Fibroblast of skin of left quadriceps (primary cell): ENCODE data around the gene OR2AK2.
"Not testable (repeated sequence)": the region's sequence is repeated elsewhere in the genome, so short reads cannot be mapped to it uniquely, and the experiment has no call there.

Source experiments
- DNase-seq, 2 experiments: peaks; one replicate each; pipeline ENCODE4 v3.0.0-alpha.2; 2013; ENCODE audit warnings: low read depth in 2 of 2

Gene OR2AK2, protein sequence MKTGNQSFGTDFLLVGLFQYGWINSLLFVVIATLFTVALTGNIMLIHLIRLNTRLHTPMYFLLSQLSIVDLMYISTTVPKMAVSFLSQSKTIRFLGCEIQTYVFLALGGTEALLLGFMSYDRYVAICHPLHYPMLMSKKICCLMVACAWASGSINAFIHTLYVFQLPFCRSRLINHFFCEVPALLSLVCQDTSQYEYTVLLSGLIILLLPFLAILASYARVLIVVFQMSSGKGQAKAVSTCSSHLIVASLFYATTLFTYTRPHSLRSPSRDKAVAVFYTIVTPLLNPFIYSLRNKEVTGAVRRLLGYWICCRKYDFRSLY

GRCh38 chr1:247964933-247965332, at the start of gene OR2AK2:
Gene OR2AK2 (plus strand): TSS chr1:247965233. CDS start chr1:247965377, 144 bp downstream.
- no peak for DNase-seq

DNA sequence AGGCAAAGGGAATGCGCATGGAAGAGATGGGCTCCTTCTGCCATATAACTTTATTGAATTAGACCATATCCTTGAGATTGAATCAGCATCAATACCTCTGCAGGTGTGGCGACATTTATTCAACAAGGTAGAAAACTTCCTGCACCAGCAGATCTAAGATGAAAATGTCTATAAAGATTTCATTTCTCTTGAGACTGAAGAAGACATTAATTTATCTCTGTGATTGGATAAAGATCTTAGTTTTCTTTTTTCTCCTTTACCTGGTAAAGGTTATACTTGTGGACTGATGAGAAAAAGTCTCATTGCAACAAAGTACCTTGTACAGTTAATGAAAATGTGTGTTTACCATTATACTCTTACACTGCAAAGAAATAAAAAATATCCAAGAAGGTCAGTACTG, 45.1 kb upstream of the OR2AK2 start, which contains the start of gene OR2T8:
TSS of gene OR2T8 (plus strand) at position 301 of the 400 bp plus-strand sequence. CDS start 766 bp downstream, outside the sequence.
- DNase-seq = no peak

GRCh38 chr1:247923941-247924340, 41.1 kb upstream of the OR2AK2 start:
- no peak for DNase-seq

- DNase-seq = no peak
Observed at GRCh38 chr1:247924868-247925267, 40.2 kb upstream of the OR2AK2 start, which contains the start of gene OR2AJ1. Gene OR2AJ1 (plus strand): TSS chr1:247924889. CDS start chr1:247933769, 8,880 bp downstream.

- DNase-seq = no peak
Observed at GRCh38 chr1:247933989-247934388, 31.0 kb upstream of the OR2AK2 start.

- DNase-seq = no peak
Observed at GRCh38 chr1:247935781-247936180, 29.3 kb upstream of the OR2AK2 start.

- DNase-seq = no peak
Observed at GRCh38 chr1:247936415-247936814, 28.6 kb upstream of the OR2AK2 start.

DNA sequence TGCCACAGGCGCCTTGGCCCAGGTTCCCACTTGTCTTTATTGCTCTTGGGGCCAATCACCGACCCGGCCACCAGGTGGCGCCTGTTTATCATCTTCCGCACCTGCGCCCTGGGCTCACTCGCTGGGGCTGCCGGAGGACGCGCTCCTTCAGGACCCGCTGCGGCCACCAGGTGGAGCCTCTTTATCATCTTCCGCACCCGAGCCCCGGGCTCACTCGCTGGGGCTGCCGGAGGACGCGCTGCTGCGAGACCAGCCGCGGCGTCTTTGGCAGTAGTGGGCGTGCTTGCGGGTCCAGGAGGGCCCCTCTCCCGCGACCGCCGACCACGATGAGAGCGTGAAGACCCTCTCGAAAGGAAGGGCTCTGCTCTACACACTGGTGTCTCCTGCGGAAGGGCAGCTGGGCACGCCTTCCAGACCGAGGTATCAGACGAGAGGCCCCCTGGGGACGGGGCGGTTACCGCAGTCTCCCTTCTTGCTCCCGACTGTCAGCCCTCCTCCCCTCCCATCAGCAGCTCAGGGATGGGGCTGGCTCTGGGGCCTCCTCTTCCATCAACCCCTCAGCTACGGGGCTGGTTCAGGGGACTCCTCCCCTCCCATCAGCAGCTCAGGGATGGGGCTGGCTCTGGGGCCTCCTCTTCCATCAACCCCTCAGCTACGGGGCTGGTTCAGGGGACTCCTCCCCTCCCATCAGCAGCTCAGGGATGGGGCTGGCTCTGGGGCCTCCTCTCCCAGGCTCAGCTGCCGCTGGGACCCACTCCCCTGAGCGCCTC, 27.9 kb upstream of the OR2AK2 start:
- DNase-seq = not testable (repeated sequence)

- DNase-seq = no peak
Observed at GRCh38 chr1:247942624-247943023, 22.4 kb upstream of the OR2AK2 start.

DNA sequence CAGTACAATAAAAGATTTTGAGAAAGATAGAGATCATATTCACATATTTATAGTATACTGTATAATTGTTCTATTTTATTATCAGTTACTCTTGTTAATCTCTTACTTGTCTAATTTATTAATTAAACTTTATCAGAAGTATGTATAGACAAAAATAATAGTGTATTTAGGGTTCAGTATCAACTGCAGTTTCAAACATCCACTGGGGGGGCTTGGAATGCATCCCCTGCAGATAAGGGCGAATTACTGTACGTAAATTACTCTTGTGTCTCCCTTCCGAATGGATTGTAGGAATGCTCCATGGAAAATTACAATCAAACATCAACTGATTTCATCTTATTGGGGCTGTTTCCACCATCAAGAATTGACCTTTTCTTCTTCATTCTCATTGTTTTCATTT, 16.5 kb upstream of the OR2AK2 start, which contains the start of gene OR2L8:
TSS of gene OR2L8 (plus strand) at position 301 of the 400 bp plus-strand sequence. CDS start at position 301, 0 bp downstream.
- no peak for DNase-seq

DNA sequence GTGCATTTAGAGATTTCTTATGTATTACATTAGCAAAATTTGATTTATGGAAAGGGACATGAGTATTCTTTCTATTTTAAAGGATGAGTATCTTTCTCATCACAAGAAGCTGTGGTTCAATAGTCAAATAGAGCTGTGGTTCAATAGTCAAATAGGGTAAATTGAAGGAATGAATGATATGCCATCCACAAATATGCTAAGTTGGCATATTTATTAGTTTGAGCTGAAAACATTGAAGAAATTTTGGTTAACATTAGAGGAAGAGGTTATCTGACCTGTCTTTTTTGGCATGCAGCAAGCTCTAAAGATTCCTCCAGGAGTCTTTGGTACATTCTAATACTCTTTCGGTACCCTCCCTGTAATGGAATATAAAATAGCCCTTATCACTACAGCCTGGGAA, 11.6 kb upstream of the OR2AK2 start:
- DNase-seq = no peak

DNA sequence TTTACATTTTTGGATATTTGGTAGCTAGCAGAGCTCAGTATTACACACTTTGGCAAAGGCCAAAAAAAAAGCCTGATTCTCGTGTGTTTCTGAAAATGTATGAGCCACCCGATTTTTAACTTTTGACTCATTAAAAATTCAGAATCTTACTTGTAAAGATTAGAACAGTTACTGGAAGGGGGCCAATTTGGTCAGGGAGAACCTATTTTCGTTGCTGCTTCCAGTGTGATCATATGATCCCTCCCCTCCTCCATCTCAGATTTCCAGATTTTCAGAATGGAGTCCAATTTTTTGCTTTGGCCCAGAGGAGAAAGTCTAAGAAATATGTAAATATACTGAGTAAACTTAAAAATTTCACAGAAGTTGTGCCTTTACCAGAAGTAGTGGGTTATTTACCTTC, 3.2 kb upstream of the OR2AK2 start:
- DNase-seq = no peak

DNA sequence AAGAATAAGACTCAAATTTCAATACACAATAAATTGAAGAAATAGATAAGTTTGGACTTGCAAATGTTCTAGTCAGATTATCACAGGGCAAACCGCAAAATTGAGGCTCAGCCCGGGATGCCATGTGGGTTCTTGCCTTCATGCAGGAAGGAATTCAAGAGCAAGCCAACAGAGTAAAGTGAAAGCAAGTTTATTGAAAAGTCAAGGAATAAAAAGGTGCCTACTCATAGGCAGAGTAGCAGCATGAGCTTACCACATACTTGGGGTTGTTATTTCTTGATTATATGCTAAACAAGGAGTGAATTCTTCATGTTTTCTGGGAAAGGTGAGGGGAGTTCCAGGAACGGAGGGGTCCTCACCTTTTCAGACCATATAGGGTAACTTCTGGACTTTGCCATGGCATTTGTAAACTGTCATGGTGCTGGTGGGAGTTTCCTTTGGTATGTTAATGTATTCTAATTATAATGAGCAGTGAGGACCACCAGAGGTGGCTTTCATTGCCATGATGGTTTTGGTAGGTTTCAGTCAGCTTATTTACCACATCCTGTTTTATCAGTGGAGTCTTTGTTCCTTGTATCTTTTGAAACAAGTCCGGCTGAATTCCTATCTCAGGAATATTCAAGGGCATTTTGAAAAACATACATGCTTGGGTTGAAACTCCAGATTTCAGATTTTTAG, 2.0 kb upstream of the OR2AK2 start:
- DNase-seq = no peak

GRCh38 chr1:247966532-247967204, 1.6 kb downstream of the OR2AK2 start:
- DNase-seq = no peak

- no peak for DNase-seq
Observed at GRCh38 chr1:247992986-247993385, 28.0 kb downstream of the OR2AK2 start.

GRCh38 chr1:247998811-247999210, 33.8 kb downstream of the OR2AK2 start:
- DNase-seq = no peak

GRCh38 chr1:248000169-248000568, 35.1 kb downstream of the OR2AK2 start:
- DNase-seq = no peak

DNA sequence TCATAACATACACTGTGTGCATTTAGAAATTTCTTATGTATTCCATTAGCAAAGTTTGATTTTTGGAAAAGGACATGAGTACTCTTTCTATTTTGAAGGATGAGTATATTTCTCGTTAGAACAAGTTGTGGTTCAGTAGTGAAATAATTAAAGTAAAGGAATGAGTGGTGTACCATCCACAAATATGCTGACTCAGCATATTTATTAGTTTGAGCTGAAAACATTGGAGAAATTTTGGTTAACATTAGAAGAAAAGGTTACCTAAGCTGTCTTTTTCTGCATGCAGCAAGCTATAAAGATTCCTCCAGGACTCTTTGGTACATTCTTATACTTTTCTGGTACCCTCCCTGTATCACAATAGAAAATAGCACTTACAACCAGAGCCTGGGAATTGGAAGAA, 42.7 kb downstream of the OR2AK2 start:
- no peak for DNase-seq

DNA sequence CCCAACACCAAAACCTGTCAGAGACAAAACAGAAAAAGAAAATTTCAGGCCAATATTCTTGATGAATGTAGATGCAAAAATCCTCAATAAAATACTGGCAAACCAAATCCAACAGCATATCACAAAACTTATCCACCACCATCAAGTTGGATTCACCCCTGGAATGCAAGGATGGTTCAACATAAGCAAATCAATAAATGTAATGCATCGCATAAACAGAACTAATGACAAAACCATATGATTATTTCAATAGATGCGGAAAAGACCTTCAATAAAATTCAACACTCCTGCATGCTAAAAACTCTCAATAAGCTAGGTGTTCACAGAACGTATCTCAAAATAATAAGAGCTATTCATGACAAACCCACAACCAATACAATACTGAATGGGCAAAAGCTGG, 44.6 kb downstream of the OR2AK2 start:
- DNase-seq = no peak

DNA sequence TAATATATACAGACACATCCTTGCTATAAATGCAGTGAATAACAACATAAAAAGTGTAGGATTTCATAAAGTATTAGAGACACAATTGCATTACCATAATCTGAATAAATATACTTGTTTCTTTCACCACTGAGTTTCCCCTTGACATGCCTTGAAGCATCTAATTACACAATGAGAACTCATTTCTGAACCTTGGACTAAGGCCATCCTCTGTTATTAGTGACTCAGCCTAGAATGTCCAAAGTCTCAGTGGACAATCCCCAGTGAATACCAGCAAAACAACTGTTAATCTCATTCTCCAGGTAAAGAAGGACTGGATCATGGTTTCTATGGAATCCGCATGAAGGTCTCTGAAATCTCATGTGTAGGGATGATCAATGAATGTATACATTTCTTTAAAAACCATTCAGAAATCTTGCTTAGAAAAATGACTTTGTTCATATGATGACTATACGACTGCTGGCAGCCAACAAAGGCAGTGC, 48.2 kb downstream of the OR2AK2 start, which contains the start of gene OR2L5:
TSS of gene OR2L5 (plus strand) at position 432 of the 482 bp plus-strand sequence. CDS start 8,288 bp downstream, outside the sequence.
- DNase-seq = no peak

- DNase-seq = no peak
Observed at GRCh38 chr1:248015803-248016202, 50.8 kb downstream of the OR2AK2 start.
